ENCODE data around the gene MRPS18A.
"Not testable (repeated sequence)": the region's sequence is repeated elsewhere in the genome, so short reads cannot be mapped to it uniquely, and the experiment has no call there.

Gene MRPS18A

DNA sequence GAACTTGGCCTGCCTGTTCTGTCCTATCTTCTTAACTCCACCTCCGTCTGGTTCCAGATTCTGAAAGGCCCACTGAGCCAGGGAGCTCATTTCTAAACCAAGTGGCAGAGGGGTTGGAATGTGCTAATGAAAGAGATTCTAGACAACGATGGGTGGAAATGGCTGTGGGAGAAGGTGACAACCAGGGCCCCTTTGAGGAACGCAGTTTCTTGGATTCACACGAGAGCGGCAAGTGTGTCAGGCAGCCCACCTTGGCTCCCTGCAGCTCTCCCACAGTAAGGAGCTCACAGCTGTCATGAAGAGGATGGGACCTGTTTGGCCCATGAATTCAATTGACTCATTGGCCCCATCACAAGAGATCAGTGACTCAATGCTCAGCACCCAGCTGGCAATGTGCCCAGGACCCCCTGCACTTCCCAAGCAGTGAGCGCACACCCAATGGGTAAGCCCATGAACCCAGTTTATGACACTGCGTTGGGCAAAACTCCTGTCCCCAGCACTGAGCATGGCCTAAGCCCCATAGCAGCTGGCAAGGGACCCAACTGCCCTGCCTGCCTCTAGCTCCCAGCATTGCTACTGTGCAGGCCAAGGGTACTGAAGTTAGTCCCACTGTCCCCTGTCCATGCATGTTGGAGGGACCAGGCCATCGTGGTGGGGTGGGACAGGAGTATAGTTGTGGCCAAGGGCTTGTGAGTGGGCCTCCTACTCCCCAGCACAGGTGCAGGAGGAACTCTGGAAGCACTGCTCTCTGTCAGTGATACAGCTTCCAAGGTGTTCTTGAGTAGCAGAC, 16.4 kb downstream of the MRPS18A start:
- DNase-seq (ENCODE audit: low spot score) = no peak

- DNase-seq (ENCODE audit: low spot score) = no peak
Measured at GRCh38 chr6:43670623-43670986, 17.0 kb downstream of the MRPS18A start.

DNA sequence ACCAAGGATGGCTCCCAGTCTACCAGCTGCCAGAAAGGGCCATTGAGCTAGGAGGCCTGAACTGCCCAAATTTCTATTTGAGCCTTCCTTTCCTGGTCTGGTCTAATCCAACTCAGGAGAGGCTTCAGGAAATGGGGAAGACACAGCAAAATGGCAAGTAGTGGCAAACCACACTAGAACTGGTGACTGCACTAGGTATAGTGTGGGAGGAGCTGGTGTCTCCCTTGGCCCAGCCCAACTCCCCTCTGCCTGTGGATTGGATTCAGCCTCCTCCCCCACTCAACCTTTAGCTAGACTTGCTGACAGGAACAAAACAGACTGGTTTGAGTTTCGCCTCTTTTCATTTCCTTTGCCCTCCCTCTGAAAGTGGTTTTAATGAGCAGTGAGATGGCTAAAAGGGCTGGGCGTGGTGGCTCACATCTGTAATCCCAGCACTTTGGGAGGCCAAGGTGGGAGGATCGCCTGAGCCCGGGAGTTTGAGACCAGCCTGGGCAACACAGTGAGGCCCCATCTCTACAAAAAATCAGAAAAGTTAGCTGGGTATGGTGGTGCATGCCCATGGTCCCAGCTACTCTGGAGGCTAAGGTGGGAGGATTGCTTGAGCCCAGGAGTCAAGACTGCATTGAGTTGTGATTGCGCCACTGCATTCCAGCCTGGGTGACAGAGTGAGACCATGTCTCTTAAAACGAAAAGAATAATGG, 17.5 kb downstream of the MRPS18A start:
- DNase-seq (ENCODE audit: low spot score) = no peak

- no peak for DNase-seq (ENCODE audit: low spot score)
Measured at GRCh38 chr6:43669050-43669921, 18.3 kb downstream of the MRPS18A start.

DNA sequence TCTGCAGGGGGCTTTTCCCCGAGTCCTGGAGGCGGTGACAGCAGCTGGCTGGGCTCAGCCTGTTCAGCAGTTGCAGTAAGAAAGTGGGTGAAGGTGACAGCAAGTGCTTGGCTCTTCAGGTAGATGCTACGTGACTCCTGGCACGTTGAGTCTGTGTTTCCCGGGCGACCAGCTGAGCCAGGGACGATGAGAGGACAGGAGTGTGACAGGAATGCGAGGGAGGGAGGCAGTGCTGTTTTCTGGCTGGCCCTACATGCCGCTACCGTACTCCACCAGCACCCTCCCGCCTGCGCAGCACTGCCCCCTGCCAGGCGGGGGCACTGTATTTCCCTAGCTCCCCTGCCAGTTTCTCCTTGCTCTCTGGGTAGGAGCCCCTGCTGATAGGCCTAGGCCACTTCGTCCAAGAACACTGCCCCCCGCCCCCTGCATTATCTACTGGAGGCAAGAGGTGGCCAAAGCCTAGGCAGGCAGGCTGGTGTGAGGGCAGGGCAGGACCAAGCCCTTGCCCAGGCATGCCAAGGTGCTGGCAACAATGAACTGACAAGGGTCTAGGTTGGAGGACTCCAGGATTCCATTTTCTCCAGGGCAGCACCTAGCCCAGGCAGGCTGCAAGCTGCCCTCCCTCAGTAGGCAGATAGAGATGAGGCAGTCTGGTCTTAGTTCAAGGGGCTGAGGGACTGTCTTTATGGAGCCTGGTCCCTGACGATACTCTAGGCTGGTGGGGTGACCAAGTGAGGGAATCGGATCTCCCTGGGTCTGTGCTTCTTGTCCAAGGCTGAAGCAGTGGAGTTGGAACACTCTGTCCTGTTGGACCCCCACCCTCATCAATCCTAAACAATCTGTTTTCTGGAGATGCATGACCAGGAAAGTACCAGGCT, 19.2 kb downstream of the MRPS18A start:
- DNase-seq (ENCODE audit: low spot score) = peak; percentile 83

DNA sequence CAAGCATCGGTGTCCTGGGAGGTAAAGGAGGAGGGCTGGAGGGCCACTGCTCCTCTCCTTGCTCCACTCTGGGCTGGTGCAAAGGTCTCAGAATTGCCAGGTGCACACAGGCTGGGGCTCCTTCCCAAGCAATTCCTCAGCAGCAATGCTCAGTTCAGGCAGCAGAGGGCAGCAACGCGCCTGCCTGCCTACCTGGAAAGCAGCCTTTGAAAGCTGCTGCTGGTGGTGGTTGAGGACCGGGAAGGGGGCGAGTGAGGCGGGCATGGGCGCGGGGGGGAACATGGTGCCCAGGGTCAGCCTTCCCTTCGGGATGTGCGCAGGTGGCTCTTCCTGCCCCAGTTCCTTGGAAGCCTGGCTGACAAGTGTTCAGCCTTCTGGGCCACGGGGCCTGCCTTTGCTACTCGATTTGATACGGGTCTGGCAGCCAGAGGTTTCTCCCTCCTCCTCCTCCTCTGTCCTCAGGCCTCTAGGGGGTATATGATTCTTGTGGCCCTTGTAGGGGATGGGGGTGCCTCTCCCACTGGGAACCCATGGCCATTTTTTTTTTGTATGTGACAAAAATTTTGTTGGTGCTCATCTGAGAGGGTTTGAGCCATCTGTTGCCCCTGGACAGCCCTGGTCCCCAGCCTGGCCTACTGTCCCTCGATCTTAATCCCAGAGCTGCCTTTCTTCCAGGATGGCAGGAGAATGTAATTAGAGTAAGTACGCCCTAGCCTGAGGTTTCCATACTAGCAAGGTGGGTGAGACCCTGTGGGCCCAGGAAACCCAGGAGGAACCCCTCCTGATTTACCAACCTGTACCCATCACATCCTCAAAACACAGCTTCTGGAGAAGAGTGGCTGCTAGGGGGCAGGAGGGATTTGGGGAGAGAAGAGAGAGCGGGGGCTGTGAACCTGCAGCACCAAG, 20.1 kb downstream of the MRPS18A start:
- DNase-seq (ENCODE audit: low spot score) = peak; percentile 90

DNA sequence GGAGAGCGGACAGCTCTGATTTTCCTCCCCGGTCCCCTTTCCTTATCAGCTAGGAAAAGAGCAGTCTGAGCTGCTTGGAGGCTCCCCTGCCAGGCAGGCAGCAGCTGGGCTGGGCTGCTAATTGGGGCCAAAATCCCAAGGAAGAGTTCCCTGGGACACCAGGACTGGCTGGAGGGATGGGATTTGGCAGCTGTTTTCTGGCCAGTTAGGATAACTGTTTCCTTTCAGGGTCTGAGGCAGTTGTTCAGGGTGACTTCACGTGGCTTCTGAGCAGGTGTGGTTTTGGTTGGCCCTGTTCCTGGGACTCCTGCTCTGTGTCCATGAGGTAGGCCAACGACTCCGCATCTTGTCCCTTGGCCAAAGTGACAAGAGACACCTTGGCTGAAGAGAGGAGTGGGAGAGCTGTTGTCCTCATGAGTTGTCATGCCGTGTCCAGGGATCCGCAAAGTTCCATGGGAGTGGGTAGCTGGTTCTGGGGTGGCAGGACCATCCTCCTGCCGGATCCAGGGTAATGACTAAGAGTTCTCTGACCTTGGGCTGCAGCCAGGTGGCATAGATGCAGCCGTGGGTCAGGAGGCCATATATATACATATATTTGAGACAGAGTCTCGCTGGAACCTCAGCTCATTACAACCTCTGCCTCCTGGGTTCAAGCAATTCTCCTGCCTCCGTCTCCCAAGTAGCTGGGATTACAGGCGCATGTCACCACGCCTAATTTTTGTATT, 21.2 kb downstream of the MRPS18A start:
- DNase-seq (ENCODE audit: low spot score) = no peak

DNA sequence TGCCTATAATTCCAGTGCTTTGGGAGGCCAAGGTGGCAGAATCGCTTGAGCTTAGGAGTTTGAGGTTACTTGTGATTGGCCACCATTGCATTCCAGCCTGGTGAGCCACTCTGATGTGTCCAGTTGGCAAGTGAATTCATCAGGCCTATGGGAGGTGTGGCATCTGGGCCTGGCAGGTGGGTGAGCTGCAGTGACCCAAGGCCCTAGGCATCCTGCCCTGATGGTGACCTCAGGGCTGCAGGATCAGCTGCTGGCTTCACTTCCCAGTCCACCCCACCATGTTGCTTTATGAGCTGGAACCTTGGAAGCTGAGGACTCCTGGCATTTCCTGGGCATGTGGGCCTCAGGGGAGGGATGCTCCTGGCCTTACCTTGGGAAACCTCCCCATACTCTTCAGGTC, 22.2 kb downstream of the MRPS18A start:
- no peak for DNase-seq (ENCODE audit: low spot score)

DNA sequence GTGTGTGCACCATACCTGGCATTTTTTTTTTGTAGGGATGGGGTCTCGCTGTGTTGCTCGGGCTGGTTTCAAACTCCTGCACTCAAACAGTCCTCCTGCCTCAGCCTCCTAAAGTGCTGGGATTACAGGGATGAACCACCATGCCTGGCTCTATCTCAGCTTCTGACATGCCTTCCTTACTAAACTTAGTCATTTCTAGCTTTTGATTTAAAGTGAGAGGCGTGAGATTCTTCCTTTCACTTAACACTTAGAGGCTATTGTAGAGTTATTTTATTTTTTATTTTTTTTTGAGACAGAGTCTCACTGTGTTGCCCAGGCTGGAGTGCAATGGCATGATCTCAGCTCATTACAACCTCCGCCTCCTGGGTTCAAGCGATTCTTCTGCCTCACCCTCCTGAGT, 24.6 kb downstream of the MRPS18A start:
- not testable (repeated sequence) for DNase-seq (ENCODE audit: low spot score)

DNA sequence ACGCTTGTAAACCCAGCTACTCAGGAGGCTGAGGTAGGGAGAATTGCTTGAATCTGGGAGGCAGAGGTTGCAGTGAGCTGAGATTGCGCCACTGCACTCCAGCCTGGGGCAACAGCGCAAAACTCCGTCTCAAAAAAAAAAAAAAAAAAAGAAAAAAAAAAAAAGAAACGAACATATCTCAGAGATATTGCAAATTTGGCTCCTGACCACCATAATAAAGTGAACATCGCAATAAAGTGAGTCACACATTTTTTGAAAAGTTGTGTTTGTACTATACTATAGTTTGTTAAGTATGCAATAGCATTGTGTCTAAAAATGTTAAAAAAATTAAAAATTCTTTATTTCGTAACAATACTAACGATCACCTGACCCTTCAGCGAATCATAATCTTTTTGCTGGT, 29.4 kb downstream of the MRPS18A start:
- no peak for DNase-seq (ENCODE audit: low spot score)

- no peak for DNase-seq (ENCODE audit: low spot score)
Measured at GRCh38 chr6:43657221-43657802, 30.3 kb downstream of the MRPS18A start.

- not testable (repeated sequence) for DNase-seq (ENCODE audit: low spot score)
Measured at GRCh38 chr6:43652822-43653221, 34.8 kb downstream of the MRPS18A start.

GRCh38 chr6:43648248-43648647, 39.3 kb downstream of the MRPS18A start:
- no peak for DNase-seq (ENCODE audit: low spot score)

- no peak for DNase-seq (ENCODE audit: low spot score)
Measured at GRCh38 chr6:43647613-43648012, 40.0 kb downstream of the MRPS18A start.

DNA sequence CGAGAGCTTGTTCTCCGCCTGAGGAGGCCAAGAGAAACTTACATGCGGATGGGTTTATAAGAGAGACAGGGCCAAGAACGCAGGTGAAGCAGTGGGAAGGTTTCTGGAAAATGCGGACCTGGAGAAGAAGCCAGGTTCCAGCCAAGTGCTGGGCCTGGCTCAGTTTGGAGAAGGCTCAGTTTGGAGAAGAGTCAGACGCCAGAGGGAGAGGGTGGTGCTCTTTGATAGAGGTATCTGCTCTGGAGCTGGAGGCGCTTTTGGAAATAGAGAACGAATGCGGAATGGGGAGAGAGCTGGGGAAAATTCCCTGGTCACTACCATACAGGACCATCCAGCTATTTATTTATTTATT, 42.0 kb downstream of the MRPS18A start:
- no peak for DNase-seq (ENCODE audit: low spot score)

DNA sequence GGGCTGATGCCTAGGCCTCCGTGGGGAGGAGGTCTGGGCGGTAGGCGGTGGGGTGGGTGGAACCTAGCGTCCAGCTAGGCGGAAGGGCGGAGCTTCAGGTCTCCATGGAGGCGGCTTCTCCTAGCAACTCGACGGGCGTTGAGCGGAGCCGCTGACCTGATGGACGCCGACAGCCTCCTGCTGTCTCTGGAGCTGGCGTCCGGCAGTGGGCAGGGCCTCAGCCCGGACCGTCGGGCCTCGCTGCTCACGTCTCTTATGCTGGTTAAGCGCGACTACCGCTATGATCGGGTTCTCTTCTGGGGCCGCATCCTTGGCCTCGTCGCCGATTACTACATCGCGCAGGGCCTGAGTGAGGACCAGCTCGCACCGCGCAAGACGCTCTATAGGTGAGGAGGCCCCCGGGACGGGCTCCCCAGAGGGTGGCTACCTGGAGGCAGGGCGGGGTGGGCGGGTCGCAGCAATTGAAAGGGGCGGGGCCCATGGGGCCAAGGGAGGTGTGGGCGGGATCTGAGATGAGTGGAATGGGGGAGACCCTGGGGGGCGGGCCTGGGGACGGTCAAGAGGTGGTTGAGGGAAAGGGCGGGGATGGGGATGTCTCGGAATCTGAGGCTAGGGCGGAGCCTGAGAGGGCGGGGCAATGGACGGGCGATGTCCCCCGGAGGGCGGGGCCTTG, 42.5 kb downstream of the MRPS18A start, which contains the start of gene RSPH9:
TSS of gene RSPH9 (plus strand) at position 97 of the 673 bp plus-strand sequence. CDS start at position 160, 63 bp downstream.
- DNase-seq (ENCODE audit: low spot score) = no peak

DNA sequence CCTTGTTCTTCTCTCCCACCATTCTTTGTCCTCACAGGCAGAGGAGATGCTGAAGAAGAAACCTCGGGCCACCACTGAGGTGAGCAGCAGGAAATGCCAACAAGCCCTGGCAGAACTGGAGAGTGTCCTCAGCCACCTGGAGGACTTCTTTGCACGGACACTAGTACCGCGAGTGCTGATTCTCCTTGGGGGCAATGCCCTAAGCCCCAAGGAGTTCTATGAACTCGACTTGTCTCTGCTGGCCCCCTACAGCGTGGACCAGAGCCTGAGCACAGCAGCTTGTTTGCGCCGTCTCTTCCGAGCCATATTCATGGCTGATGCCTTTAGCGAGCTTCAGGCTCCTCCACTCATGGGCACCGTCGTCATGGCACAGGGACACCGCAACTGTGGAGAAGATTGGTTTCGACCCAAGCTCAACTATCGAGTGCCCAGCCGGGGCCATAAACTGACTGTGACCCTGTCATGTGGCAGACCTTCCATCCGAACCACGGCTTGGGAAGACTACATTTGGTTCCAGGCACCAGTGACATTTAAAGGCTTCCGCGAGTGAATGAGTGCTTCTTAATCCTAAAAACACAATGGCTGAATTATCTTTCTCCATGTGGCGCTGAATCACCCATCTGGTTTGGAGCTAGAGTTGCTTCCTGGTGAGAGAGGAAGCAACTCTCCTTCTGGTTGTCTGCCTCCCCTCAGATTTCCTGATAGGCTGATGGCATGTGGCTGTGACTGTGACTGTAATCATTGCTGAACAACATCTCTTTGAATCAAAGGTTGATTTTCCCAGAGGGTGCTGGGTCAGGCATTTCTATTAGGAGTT, 47.4 kb downstream of the MRPS18A start:
- no peak for DNase-seq (ENCODE audit: low spot score)

DNA sequence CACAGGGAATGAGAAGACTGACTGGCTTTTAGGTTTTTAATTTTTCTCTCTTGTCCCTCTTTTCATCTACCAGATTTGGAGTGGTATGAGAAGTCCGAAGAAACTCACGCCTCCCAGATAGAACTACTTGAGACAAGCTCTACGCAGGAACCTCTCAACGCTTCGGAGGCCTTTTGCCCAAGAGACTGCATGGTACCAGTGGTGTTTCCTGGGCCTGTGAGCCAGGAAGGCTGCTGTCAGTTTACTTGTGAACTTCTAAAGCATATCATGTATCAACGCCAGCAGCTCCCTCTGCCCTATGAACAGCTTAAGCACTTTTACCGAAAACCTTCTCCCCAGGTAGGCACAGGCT, 51.3 kb downstream of the MRPS18A start:
- DNase-seq (ENCODE audit: low spot score) = no peak

All from D341Med (cell line).